WI38 (cell line): Measurements from ENCODE around the gene PPP1R16B.

Experiments used
- H3K4me3 ChIP-seq: 2 replicates; pipeline ENCODE4 v1.5.1; 2011; ENCODE audit warnings: low read depth, mild to moderate bottlenecking, control low read depth, low read length
- CTCF ChIP-seq: IDR thresholded peaks from 2 replicates; pipeline ENCODE4 v1.5.1; 2012; ENCODE audit warnings: low read depth, mild to moderate bottlenecking, control low read depth, low read length

Gene PPP1R16B

GRCh38 chr20:38833857-38834164 lies 28.3 kb downstream of the PPP1R16B start:
- no peak overlapping the region for H3K4me3 ChIP-seq
- TF ChIP-seq CTCF, result no peak

GRCh38 chr20:38834868-38835267 lies 29.4 kb downstream of the PPP1R16B start:
- TF ChIP-seq CTCF, result no peak

GRCh38 chr20:38835792-38836191 lies 30.3 kb downstream of the PPP1R16B start:
- no peak overlapping the region for H3K4me3 ChIP-seq
- no peak for TF ChIP-seq CTCF

More at GRCh38 chr20:38834868-38835267, 29.4 kb downstream of the PPP1R16B start:
- no peak overlapping the region for H3K4me3 ChIP-seq

DNA sequence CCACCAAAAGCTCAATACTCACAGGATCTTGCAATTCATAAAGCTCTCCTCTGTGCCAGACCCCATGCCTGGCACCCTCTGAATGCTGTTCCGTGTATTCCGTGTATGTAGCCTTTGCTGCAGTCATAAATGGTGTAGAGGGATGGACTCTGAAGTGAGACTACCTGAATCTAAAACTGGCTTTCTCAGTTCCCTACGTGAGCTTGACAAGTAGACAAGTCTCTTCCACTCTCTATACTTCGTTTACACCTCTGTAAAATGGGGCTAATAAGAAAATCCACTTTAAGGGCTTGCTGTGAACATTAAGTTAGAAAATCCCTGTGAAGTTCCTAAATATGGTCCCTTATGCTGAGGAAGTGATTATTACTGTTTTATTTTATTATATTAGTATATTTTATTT lies 31.5 kb downstream of the PPP1R16B start:
- H3K4me3 ChIP-seq, result no peak overlapping the region
- TF ChIP-seq CTCF, result no peak

- H3K4me3 ChIP-seq, result no peak overlapping the region
- no peak for TF ChIP-seq CTCF
Measured at GRCh38 chr20:38838326-38838725, 32.8 kb downstream of the PPP1R16B start.

DNA sequence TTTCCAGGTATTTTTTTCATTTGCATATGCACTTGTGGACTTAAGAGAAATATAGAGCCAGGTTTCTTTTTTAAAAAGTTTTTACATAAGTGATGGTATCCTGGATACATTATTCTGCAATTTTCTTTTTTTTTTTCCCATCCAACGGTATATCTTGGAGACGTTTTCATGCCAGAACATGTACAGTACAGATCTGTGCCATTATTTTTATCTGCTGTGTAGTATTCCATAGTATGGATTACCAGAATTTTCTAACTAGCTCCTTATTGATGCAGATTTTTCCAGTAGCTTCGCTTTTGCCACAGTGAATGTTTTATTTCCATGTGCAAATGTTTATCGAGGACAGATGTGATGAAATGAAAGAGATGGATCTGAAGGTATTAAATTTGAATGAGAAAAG lies 34.1 kb downstream of the PPP1R16B start:
- no peak for TF ChIP-seq CTCF

GRCh38 chr20:38840053-38840893 lies 34.8 kb downstream of the PPP1R16B start:
- TF ChIP-seq CTCF, result no peak
- H3K4me3 ChIP-seq, result no peak overlapping the region

More for the DNA sequence above, 34.1 kb downstream of the PPP1R16B start:
- no peak overlapping the region for H3K4me3 ChIP-seq
